ENCODE results near the gene MYO3B.

Gene MYO3B

GRCh38 chr2:170359466-170359865, 181.5 kb downstream of the MYO3B start:
- H3K9ac ChIP-seq (ENCODE audit: low read length): no peak overlapping the region
- no peaks in the 10 kb centered on the region for H4K20me1 ChIP-seq (ENCODE audit: insufficient read depth, low read length)
- peaks cover 54% of the 10 kb centered on the region for H3K27me3 ChIP-seq (ENCODE audit: low read depth, low read length)
- H3K9me3 ChIP-seq (ENCODE audit: insufficient read depth, low read length): no peaks in the 10 kb centered on the region
- H2AFZ ChIP-seq (ENCODE audit: low read depth, low read length): no peak overlapping the region
- H3K4me1 ChIP-seq (ENCODE audit: low read length): peaks cover 17% of the 10 kb centered on the region
- no peak overlapping the region for H3K4me3 ChIP-seq (ENCODE audit: low read length)
- H3K36me3 ChIP-seq (replicated peaks; ENCODE audit: low read depth, low read length): no peaks in the 10 kb centered on the region
- H3K4me2 ChIP-seq (ENCODE audit: low read length): no peak overlapping the region
- TF ChIP-seq CTCF (IDR thresholded peaks at IDR 0.05; ENCODE audit: low read depth, low read length) (no peak), EZH2phosphoT487 (IDR thresholded peaks at IDR 0.05; ENCODE audit: low read depth) (no peak)
- no peaks in the 10 kb centered on the region for H3K79me2 ChIP-seq (ENCODE audit: low read length)
- H3K27ac ChIP-seq (ENCODE audit: low read length): no peak overlapping the region

- no peaks in the 10 kb centered on the region for H3K79me2 ChIP-seq (ENCODE audit: low read length)
- no peak overlapping the region for H3K9ac ChIP-seq (ENCODE audit: low read length)
- no peak overlapping the region for H2AFZ ChIP-seq (ENCODE audit: low read depth, low read length)
- no peak for TF ChIP-seq EZH2phosphoT487 (IDR thresholded peaks at IDR 0.05; ENCODE audit: low read depth)
- TF ChIP-seq CTCF (IDR thresholded peaks at IDR 0.05; ENCODE audit: low read depth, low read length): no peak
- no peak overlapping the region for H3K27ac ChIP-seq (ENCODE audit: low read length)
- H3K4me2 ChIP-seq (ENCODE audit: low read length): no peak overlapping the region
- H3K9me3 ChIP-seq (ENCODE audit: insufficient read depth, low read length): no peaks in the 10 kb centered on the region
- H3K27me3 ChIP-seq (ENCODE audit: low read depth, low read length): peaks cover 65% of the 10 kb centered on the region
- H3K36me3 ChIP-seq (replicated peaks; ENCODE audit: low read depth, low read length): no peaks in the 10 kb centered on the region
- H4K20me1 ChIP-seq (ENCODE audit: insufficient read depth, low read length): no peaks in the 10 kb centered on the region
- H3K4me3 ChIP-seq (ENCODE audit: low read length): no peak overlapping the region
- H3K4me1 ChIP-seq (ENCODE audit: low read length): peaks cover 17% of the 10 kb centered on the region
Observed at GRCh38 chr2:170360546-170361089, 182.7 kb downstream of the MYO3B start.

GRCh38 chr2:170361090-170361936, 183.4 kb downstream of the MYO3B start:
- Histone ChIP-seq H3K79me2 (ENCODE audit: low read length) (no peaks in the 10 kb centered on the region), H3K9me3 (ENCODE audit: insufficient read depth, low read length) (no peaks in the 10 kb centered on the region), H3K4me2 (ENCODE audit: low read length) (peak overlapping the region; percentile 45), H3K4me3 (ENCODE audit: low read length) (no peak overlapping the region), H3K36me3 (replicated peaks; ENCODE audit: low read depth, low read length) (no peaks in the 10 kb centered on the region), H3K27me3 (ENCODE audit: low read depth, low read length) (peaks cover 72% of the 10 kb centered on the region), H2AFZ (ENCODE audit: low read depth, low read length) (no peak overlapping the region), H3K4me1 (ENCODE audit: low read length) (peaks cover 17% of the 10 kb centered on the region), H4K20me1 (ENCODE audit: insufficient read depth, low read length) (no peaks in the 10 kb centered on the region), H3K27ac (ENCODE audit: low read length) (no peak overlapping the region), H3K9ac (ENCODE audit: low read length) (no peak overlapping the region)
- TF ChIP-seq CTCF (IDR thresholded peaks at IDR 0.05; ENCODE audit: low read depth, low read length) (peak; percentile 77), EZH2phosphoT487 (IDR thresholded peaks at IDR 0.05; ENCODE audit: low read depth) (no peak)

- no peaks in the 10 kb centered on the region for H3K9me3 ChIP-seq (ENCODE audit: insufficient read depth, low read length)
- peak overlapping the region; percentile 45 for H3K4me2 ChIP-seq (ENCODE audit: low read length)
- H3K27me3 ChIP-seq (ENCODE audit: low read depth, low read length): peaks cover 83% of the 10 kb centered on the region
- H4K20me1 ChIP-seq (ENCODE audit: insufficient read depth, low read length): no peaks in the 10 kb centered on the region
- TF ChIP-seq CTCF (IDR thresholded peaks at IDR 0.05; ENCODE audit: low read depth, low read length) (no peak), EZH2phosphoT487 (IDR thresholded peaks at IDR 0.05; ENCODE audit: low read depth) (no peak)
- H3K4me3 ChIP-seq (ENCODE audit: low read length): no peak overlapping the region
- no peak overlapping the region for H2AFZ ChIP-seq (ENCODE audit: low read depth, low read length)
- peaks cover 17% of the 10 kb centered on the region for H3K4me1 ChIP-seq (ENCODE audit: low read length)
- no peaks in the 10 kb centered on the region for H3K36me3 ChIP-seq (replicated peaks; ENCODE audit: low read depth, low read length)
- H3K79me2 ChIP-seq (ENCODE audit: low read length): no peaks in the 10 kb centered on the region
- no peak overlapping the region for H3K27ac ChIP-seq (ENCODE audit: low read length)
- H3K9ac ChIP-seq (ENCODE audit: low read length): no peak overlapping the region
Observed at GRCh38 chr2:170362313-170362870, 184.4 kb downstream of the MYO3B start.
